Measurements from ENCODE around the gene WDR6. TPM values are rescaled to one million over a fixed set of nuclear protein-coding genes. Genes with fewer than 3 reads are reported as not detected.

The WDR6 gene
- polyA plus RNA-seq, 1 donor from 2014 or later: 315 TPM

- no peaks in the 10 kb centered on the region for H3K9me3 ChIP-seq (ENCODE audit: low read length)
- no peak overlapping the region for H3K9ac ChIP-seq (ENCODE audit: low read length)
- H3K79me2 ChIP-seq (replicated peaks; ENCODE audit: insufficient read depth, low read length): peaks cover 18% of the 10 kb centered on the region
- H4K20me1 ChIP-seq (ENCODE audit: insufficient read depth): no peaks in the 10 kb centered on the region
- no peaks in the 10 kb centered on the region for H3K9me2 ChIP-seq (ENCODE audit: insufficient read depth, low read length)
- TF ChIP-seq CTCF (IDR thresholded peaks at IDR 0.05; ENCODE audit: poor library complexity, severe bottlenecking): no peak
- no peak for TF ChIP-seq POLR2AphosphoS5 (IDR thresholded peaks at IDR 0.05)
- TF ChIP-seq MXI1 (conservative IDR thresholded peaks at IDR 0.05; ENCODE audit: poor library complexity, severe bottlenecking): no peak
- TF ChIP-seq EZH2 (IDR thresholded peaks at IDR 0.05; ENCODE audit: borderline replicate concordance, insufficient read depth, low read length, poor library complexity, severe bottlenecking): no peak
- no peak for TF ChIP-seq TAF1 (IDR thresholded peaks at IDR 0.05; ENCODE audit: low read depth)
- no peak for TF ChIP-seq EP300 (conservative IDR thresholded peaks at IDR 0.05; ENCODE audit: poor library complexity, severe bottlenecking)
- TF ChIP-seq RAD21 (conservative IDR thresholded peaks at IDR 0.05): no peak
- no peak for TF ChIP-seq SMC3 (conservative IDR thresholded peaks at IDR 0.05; ENCODE audit: poor library complexity)
- no peak for TF ChIP-seq REST (IDR thresholded peaks at IDR 0.05; ENCODE audit: borderline replicate concordance)
- H3K4me3 ChIP-seq (ENCODE audit: low read length): no peak overlapping the region
- H3K27ac ChIP-seq (ENCODE audit: low read length): no peak overlapping the region
- H3K4me2 ChIP-seq (ENCODE audit: low read length): no peak overlapping the region
- no peaks in the 10 kb centered on the region for H3K36me3 ChIP-seq (ENCODE audit: insufficient read depth, low read length)
- H2AFZ ChIP-seq (ENCODE audit: low read depth, low read length): no peak overlapping the region
- H3K27me3 ChIP-seq (ENCODE audit: insufficient read depth, low read depth, low read length): no peaks in the 10 kb centered on the region
- no peaks in the 10 kb centered on the region for H3F3A ChIP-seq (ENCODE audit: insufficient read depth, low read length, poor library complexity, severe bottlenecking)
Measured at GRCh38 chr3:49025005-49025792, 18.0 kb downstream of the WDR6 start.

GRCh38 chr3:49025793-49026520, 18.8 kb downstream of the WDR6 start:
- Histone ChIP-seq H3K36me3 (ENCODE audit: insufficient read depth, low read length) (no peaks in the 10 kb centered on the region), H3K9ac (ENCODE audit: low read length) (no peak overlapping the region), H4K20me1 (ENCODE audit: insufficient read depth) (no peaks in the 10 kb centered on the region), H3K9me3 (ENCODE audit: low read length) (no peaks in the 10 kb centered on the region), H3K4me3 (ENCODE audit: low read length) (no peak overlapping the region), H3K9me2 (ENCODE audit: insufficient read depth, low read length) (no peaks in the 10 kb centered on the region), H3K79me2 (replicated peaks; ENCODE audit: insufficient read depth, low read length) (peaks cover 14% of the 10 kb centered on the region), H3K27ac (ENCODE audit: low read length) (no peak overlapping the region), H3K4me2 (ENCODE audit: low read length) (no peak overlapping the region), H3F3A (ENCODE audit: insufficient read depth, low read length, poor library complexity, severe bottlenecking) (no peaks in the 10 kb centered on the region), H3K27me3 (ENCODE audit: insufficient read depth, low read depth, low read length) (no peaks in the 10 kb centered on the region), H2AFZ (ENCODE audit: low read depth, low read length) (no peak overlapping the region)
- no peak for TF ChIP-seq SMC3 (conservative IDR thresholded peaks at IDR 0.05; ENCODE audit: poor library complexity)
- TF ChIP-seq RAD21 (conservative IDR thresholded peaks at IDR 0.05): no peak
- no peak for TF ChIP-seq TAF1 (IDR thresholded peaks at IDR 0.05; ENCODE audit: low read depth)
- no peak for TF ChIP-seq EP300 (conservative IDR thresholded peaks at IDR 0.05; ENCODE audit: poor library complexity, severe bottlenecking)
- no peak for TF ChIP-seq EZH2 (IDR thresholded peaks at IDR 0.05; ENCODE audit: borderline replicate concordance, insufficient read depth, low read length, poor library complexity, severe bottlenecking)
- no peak for TF ChIP-seq REST (IDR thresholded peaks at IDR 0.05; ENCODE audit: borderline replicate concordance)
- no peak for TF ChIP-seq CTCF (IDR thresholded peaks at IDR 0.05; ENCODE audit: poor library complexity, severe bottlenecking)
- TF ChIP-seq MXI1 (conservative IDR thresholded peaks at IDR 0.05; ENCODE audit: poor library complexity, severe bottlenecking): no peak
- no peak for TF ChIP-seq POLR2AphosphoS5 (IDR thresholded peaks at IDR 0.05)

Measured in neural cell (in vitro differentiated cells).